CD14-positive monocyte (primary cell): ENCODE results near the gene DNAJB5. TPM values are rescaled to one million over a fixed set of nuclear protein-coding genes. Genes with fewer than 3 reads are reported as not detected.

Source experiments
- DNase-seq, 3 donors: peaks; one replicate each; pipeline ENCODE4 v3.0.0-alpha.2; 2011 to 2022
- H2AFZ ChIP-seq: 2 replicates; pipeline ENCODE4 v1.6.0; 2012; ENCODE audit warnings: mild to moderate bottlenecking, low read depth, low read length, inconsistent platforms; ENCODE audit not compliant: insufficient read depth, poor library complexity, severe bottlenecking
- H3K27ac ChIP-seq, 2 donors: 1 replicate in 1 of 2; 2 replicates in 1 of 2; pipeline ENCODE4 v1.5.1; 2012 to 2013; ENCODE audit warnings: low read length in 2 of 2, control low read depth in 1 of 2, inconsistent platforms in 1 of 2, low read depth in 1 of 2, mild to moderate bottlenecking in 1 of 2
- H3K27me3 ChIP-seq, 2 donors: one replicate each; pipeline versions ENCODE4 v1.6.0 to v1.6.1; 2011 to 2013; ENCODE audit warnings: low read length in 2 of 2; ENCODE audit not compliant: control insufficient read depth in 2 of 2, insufficient read depth in 2 of 2
- H3K36me3 ChIP-seq, 2 donors: replicated peaks in 1 of 2; 1 replicate in 1 of 2; 2 replicates in 1 of 2; pipeline versions ENCODE4 v1.5.1 to v1.6.1; 2012 to 2013; ENCODE audit warnings: low read length in 2 of 2, control low read depth in 1 of 2, inconsistent platforms in 1 of 2, mild to moderate bottlenecking in 1 of 2; ENCODE audit not compliant: insufficient read depth in 2 of 2, control insufficient read depth in 1 of 2
- H3K4me1 ChIP-seq, 2 donors: 1 replicate in 1 of 2; 2 replicates in 1 of 2; pipeline versions ENCODE4 v1.5.1 to v1.6.1; 2012 to 2013; ENCODE audit warnings: low read length in 2 of 2, control low read depth in 1 of 2, inconsistent platforms in 1 of 2, mild to moderate bottlenecking in 1 of 2, moderate library complexity in 1 of 2; ENCODE audit not compliant: insufficient read depth in 2 of 2, control insufficient read depth in 1 of 2
- H3K4me2 ChIP-seq: replicated peaks from 2 replicates; pipeline ENCODE3; 2012; ENCODE audit warnings: low read length, moderate library complexity, mild to moderate bottlenecking; ENCODE audit not compliant: poor library complexity, severe bottlenecking; ENCODE audit errors: extremely low read depth
- H3K4me3 ChIP-seq, 3 experiments: fragments of 200-600 bp in 1 of 3; sonication (generic) in 1 of 3; replicated peaks in 1 of 3; 1 replicate in 2 of 3; 2 replicates in 1 of 3; pipeline ENCODE4 v1.5.1; 2011 to 2013; ENCODE audit warnings: low read length in 3 of 3, mild to moderate bottlenecking in 3 of 3, control low read depth in 2 of 3, low read depth in 2 of 3, inconsistent platforms in 1 of 3, moderate library complexity in 1 of 3
- H3K79me2 ChIP-seq: 2 replicates; pipeline ENCODE4 v1.6.0; 2012; ENCODE audit warnings: mild to moderate bottlenecking, control low read depth, inconsistent platforms, low read length, moderate library complexity; ENCODE audit not compliant: insufficient read depth
- H3K9ac ChIP-seq: 2 replicates; pipeline ENCODE4 v1.6.0; 2017; ENCODE audit warnings: low read length, mild to moderate bottlenecking; ENCODE audit not compliant: insufficient read depth, poor library complexity, severe bottlenecking
- H3K9me3 ChIP-seq, 2 donors: replicated peaks in 1 of 2; 1 replicate in 1 of 2; 2 replicates in 1 of 2; pipeline versions ENCODE4 v1.5.1 to v1.6.1; 2012 to 2013; ENCODE audit warnings: low read length in 2 of 2, control low read depth in 1 of 2; ENCODE audit not compliant: control insufficient read depth in 1 of 2, insufficient read depth in 1 of 2
- H4K20me1 ChIP-seq: 2 replicates; pipeline ENCODE4 v1.6.0; 2012; ENCODE audit warnings: mild to moderate bottlenecking, low read length, control low read depth, moderate library complexity; ENCODE audit not compliant: insufficient read depth
- H3K27ac Mint-ChIP-seq, 7 donors: one replicate each; pipeline ENCODE4 v1.8.0; 2020; ENCODE audit warnings: mild to moderate bottlenecking in 7 of 7, mixed read lengths in 7 of 7, moderate library complexity in 6 of 7, inconsistent platforms in 2 of 7
- H3K27me3 Mint-ChIP-seq, 3 donors: one replicate each; pipeline ENCODE4 v1.8.0; 2021 to 2022; ENCODE audit warnings: low read depth in 3 of 3, mild to moderate bottlenecking in 3 of 3, mixed read lengths in 3 of 3, moderate library complexity in 3 of 3, inconsistent platforms in 1 of 3
- H3K36me3 Mint-ChIP-seq, 2 donors: one replicate each; pipeline ENCODE4 v1.8.0; 2020; ENCODE audit warnings: mixed read lengths in 2 of 2, inconsistent platforms in 1 of 2, mild to moderate bottlenecking in 1 of 2
- H3K4me1 Mint-ChIP-seq: one replicate; pipeline ENCODE4 v1.8.0; 2020; ENCODE audit warnings: mild to moderate bottlenecking, mixed read lengths
- H3K4me3 Mint-ChIP-seq, 2 donors: one replicate each; pipeline ENCODE4 v1.8.0; 2020; ENCODE audit warnings: mild to moderate bottlenecking in 2 of 2, mixed read lengths in 2 of 2, moderate library complexity in 1 of 2
- H3K9me3 Mint-ChIP-seq, 7 donors: one replicate each; pipeline ENCODE4 v1.8.0; 2020 to 2022; ENCODE audit warnings: mixed read lengths in 7 of 7, mild to moderate bottlenecking in 6 of 7, moderate library complexity in 6 of 7, inconsistent platforms in 2 of 7
- WGBS: methylation state at CpG from one replicate; pipeline ENCODE4 v1.1.5; 2013; ENCODE audit warnings: missing lambda C conversion rate; ENCODE audit not compliant: insufficient coverage; 5-methylcytosine and 5-hydroxymethylcytosine counted together
- intact Hi-C, 2 donors: fragments of 100-400 bp; cut with micrococcal nuclease; formaldehyde crosslinking; loops; one replicate each; pipeline versions ENCODE4 v1.15.0 to v1.15.1; 2023
- polyA plus RNA-seq, 3 donors: library from polyadenylated mRNA; depleted of rRNA in 1 of 3; unstranded in 2 of 3; stranded (reverse) in 1 of 3; fragments of 300-500 nt in 2 of 3; fragments of >200 nt in 1 of 3; fragmentation: Illumina TruSeq in 2 of 3; gene quantifications; 1 replicate in 2 of 3; 2 replicates in 1 of 3; pipeline ENCODE4 v1.2.3, GENCODE V29; 2012 to 2021
- TF ChIP-seq, protein P1 (sequence below): fragments of 200-600 bp; IDR thresholded peaks from one replicate; pipeline ENCODE4 v1.8.0; 2022; ENCODE audit warnings: antibody characterized with exemption, mild to moderate bottlenecking

The DNAJB5 gene
- polyA plus RNA-seq, 3 donors, result 0.66 to 1.9 (median 0.84) TPM

DNA sequence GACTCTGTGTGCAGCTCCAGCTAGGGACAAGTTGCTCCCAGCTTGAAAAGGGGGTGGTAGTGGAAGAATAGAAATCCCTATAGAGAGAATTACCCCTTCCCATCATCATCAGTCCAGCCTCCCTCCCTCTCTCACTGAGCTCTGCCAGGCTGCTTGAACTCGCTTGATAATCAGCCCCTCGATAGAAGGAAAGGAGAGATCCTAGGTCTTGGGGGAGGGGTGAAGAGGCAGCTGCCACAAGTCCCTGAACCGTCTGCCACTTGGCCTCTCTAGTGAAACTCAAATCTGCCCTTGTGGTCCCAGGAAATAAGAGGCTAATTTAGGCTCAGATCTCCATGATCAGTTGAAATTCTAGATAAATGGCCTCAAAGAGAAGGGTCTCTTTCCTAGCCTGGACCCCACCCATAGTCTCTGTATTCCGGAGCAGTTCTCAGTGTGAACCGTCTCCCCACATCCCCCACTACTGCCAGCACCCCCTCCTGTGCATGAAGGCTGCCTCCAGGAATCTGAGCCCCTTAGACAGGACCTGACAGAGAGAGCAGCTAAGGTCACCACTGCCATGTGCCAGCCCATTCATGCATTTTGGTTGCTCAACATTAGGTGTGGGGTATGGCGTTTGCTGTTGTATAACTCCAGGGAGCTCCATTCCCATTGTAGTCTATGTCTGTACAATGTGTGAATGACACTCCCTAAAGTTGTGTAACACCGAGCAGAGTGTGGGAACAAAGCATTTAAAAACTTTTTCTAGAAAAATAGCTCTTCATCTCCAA lies 5.5 kb downstream of the DNAJB5 start:
- 93% methylated on average over 4 of the region's 7 CpGs for WGBS
- H3K4me1 Mint-ChIP-seq, result peaks cover 25% of the 10 kb centered on the region
- Histone ChIP-seq H3K36me3 (no peaks in the 10 kb centered on the region), H4K20me1 (no peaks in the 10 kb centered on the region), H3K9ac (no peak overlapping the region), H3K4me1 (peaks cover 3 to 12% of the 10 kb centered on the region in 2 donors), H3K4me3 (no peak overlapping the region), H2AFZ (no peak overlapping the region), H3K4me2 (no peak overlapping the region), H3K27ac (no peak overlapping the region), H3K79me2 (no peaks in the 10 kb centered on the region), H3K27me3 (peaks cover 0 to 10% of the 10 kb centered on the region in 2 donors), H3K9me3 (no peaks in the 10 kb centered on the region)
- peak overlapping the region in 1 of 7 donors; percentile 21 for H3K27ac Mint-ChIP-seq
- no peak overlapping the region for H3K4me3 Mint-ChIP-seq
- TF ChIP-seq, protein P1, sequence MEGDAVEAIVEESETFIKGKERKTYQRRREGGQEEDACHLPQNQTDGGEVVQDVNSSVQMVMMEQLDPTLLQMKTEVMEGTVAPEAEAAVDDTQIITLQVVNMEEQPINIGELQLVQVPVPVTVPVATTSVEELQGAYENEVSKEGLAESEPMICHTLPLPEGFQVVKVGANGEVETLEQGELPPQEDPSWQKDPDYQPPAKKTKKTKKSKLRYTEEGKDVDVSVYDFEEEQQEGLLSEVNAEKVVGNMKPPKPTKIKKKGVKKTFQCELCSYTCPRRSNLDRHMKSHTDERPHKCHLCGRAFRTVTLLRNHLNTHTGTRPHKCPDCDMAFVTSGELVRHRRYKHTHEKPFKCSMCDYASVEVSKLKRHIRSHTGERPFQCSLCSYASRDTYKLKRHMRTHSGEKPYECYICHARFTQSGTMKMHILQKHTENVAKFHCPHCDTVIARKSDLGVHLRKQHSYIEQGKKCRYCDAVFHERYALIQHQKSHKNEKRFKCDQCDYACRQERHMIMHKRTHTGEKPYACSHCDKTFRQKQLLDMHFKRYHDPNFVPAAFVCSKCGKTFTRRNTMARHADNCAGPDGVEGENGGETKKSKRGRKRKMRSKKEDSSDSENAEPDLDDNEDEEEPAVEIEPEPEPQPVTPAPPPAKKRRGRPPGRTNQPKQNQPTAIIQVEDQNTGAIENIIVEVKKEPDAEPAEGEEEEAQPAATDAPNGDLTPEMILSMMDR, result no peak
- DNase-seq, result no peak
- peaks cover 0 to 5% of the 10 kb centered on the region in 2 donors for H3K36me3 Mint-ChIP-seq
- no peaks in the 10 kb centered on the region for H3K9me3 Mint-ChIP-seq
- intact Hi-C loops, result loop anchor here in 1 of 2 donors (5.0 kb wide), 1 partner anchor 77 kb away; the partner anchor contains the start of gene VCP
- H3K27me3 Mint-ChIP-seq, result peaks cover 6 to 12% (median 9%) of the 10 kb centered on the region in 3 donors

DNA sequence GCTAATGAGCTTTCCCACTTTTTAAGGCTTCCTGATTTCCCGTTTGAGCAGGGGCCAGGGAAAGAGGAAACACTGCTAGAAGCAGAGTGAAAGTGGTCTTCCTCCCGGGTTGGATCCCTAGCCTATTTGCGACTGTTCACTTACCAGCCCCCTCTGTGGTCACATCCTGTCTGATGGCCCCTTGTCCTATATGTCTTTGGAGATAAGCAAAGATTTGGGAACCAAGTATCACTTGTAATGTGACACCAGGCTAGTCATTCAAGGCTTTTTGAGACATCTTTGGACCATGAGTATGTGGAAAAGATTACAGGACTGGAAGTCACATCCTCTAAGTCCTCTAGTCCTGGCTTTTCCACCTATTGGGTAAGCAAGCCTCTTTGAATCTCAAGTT lies 6.1 kb downstream of the DNAJB5 start:
- Mint-ChIP-seq H3K4me3 (no peak overlapping the region), H3K27ac (peak overlapping the region in 1 of 7 donors; percentile 72), H3K4me1 (peaks cover 20% of the 10 kb centered on the region), H3K36me3 (peaks cover 0 to 5% of the 10 kb centered on the region in 2 donors), H3K9me3 (no peaks in the 10 kb centered on the region), H3K27me3 (peaks cover 3 to 6% (median 5%) of the 10 kb centered on the region in 3 donors)
- Histone ChIP-seq H3K36me3 (no peaks in the 10 kb centered on the region), H3K9ac (no peak overlapping the region), H3K9me3 (no peaks in the 10 kb centered on the region), H3K4me3 (no peak overlapping the region), H3K27ac (no peak overlapping the region), H3K4me1 (peaks cover 0 to 7% of the 10 kb centered on the region in 2 donors), H3K4me2 (no peak overlapping the region), H3K79me2 (no peaks in the 10 kb centered on the region), H2AFZ (no peak overlapping the region), H3K27me3 (peaks cover 0 to 4% of the 10 kb centered on the region in 2 donors), H4K20me1 (no peaks in the 10 kb centered on the region)
- WGBS, result 20% methylated on average over 1 of the region's 3 CpGs
- TF ChIP-seq, protein P1, result no peak
- DNase-seq, result no peak
- intact Hi-C loops, result no loop called here
